ENCODE measurements around the gene NPRL2. TPM values are rescaled to one million over a fixed set of nuclear protein-coding genes. Genes with fewer than 3 reads are reported as not detected.

NPRL2 gene
- total RNA-seq, 2 donors from 2014 or later, result 22.8 to 32.1 TPM

DNA sequence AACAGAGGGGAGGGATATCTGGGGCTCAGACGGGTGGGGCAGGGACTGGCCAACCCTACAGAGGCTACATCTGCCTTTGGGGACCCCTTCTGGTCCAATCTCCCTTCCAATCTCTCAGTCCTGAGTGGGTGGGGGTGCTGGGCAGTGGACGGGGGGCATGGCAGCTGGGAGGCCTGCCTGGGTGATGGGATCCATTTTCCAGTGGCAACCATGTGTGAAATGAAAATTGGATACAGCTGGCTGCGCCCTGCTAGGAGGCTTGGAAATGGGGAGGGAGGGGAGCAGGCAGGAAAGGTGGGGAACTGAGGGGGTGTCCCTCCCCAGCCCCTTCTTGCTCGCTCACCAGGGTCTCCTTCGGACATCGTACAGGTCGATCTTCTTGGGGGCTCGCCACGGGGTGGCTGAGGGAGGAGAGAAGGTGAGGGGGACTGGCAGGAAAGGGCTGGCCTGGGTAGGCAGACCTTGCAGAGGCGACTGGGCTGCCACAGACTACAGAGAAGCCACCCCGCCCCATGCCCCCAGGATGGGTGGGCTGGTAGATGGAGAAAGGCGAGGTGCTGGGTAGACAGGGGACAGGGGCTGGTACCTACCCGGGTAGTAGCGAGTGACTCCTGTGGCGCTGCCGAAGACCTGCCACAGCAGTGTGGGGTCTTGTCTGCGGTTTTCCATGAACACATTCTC, 30.0 kb upstream of the NPRL2 start:
- Histone ChIP-seq H3K36me3 (no peaks in the 10 kb centered on the region), H3K27ac (no peak overlapping the region), H3K9me3 (no peaks in the 10 kb centered on the region), H3K27me3 (replicated peaks; ENCODE audit: insufficient read depth) (no peaks in the 10 kb centered on the region), H3K4me1 (replicated peaks) (no peaks in the 10 kb centered on the region), H3K4me3 (no peak overlapping the region)
- DNase-seq (ENCODE audit: low spot score), result no peak
- 89% methylated on average over 17 of the region's 17 CpGs for WGBS
- intact Hi-C loops (cut with DNase I), result no loop called here
- TF ChIP-seq POLR2A (IDR thresholded peaks at IDR 0.05) (no peak), POLR2AphosphoS5 (IDR thresholded peaks at IDR 0.05) (no peak)
- TF ChIP-seq, protein P1, sequence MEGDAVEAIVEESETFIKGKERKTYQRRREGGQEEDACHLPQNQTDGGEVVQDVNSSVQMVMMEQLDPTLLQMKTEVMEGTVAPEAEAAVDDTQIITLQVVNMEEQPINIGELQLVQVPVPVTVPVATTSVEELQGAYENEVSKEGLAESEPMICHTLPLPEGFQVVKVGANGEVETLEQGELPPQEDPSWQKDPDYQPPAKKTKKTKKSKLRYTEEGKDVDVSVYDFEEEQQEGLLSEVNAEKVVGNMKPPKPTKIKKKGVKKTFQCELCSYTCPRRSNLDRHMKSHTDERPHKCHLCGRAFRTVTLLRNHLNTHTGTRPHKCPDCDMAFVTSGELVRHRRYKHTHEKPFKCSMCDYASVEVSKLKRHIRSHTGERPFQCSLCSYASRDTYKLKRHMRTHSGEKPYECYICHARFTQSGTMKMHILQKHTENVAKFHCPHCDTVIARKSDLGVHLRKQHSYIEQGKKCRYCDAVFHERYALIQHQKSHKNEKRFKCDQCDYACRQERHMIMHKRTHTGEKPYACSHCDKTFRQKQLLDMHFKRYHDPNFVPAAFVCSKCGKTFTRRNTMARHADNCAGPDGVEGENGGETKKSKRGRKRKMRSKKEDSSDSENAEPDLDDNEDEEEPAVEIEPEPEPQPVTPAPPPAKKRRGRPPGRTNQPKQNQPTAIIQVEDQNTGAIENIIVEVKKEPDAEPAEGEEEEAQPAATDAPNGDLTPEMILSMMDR (IDR thresholded peaks at IDR 0.05), result no peak

DNA sequence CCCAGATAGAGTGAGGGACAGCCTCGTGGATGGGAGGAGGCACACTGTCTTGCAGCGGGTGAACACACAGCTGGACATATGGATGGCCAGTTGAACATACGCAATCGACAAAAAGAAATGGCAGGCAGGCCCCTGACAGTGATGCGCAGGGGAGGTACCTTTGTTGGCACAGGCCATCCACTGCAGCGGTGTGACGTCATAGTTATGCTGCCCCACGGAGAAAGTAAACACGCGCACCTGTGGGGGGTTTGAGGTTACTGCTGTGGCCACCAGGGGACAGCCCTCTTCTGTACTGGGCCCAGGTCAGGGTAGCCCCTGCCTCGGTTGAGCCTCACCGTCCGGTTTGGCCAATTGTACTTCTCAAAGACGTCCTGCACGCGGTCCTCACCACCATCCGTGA, 28.2 kb upstream of the NPRL2 start:
- Histone ChIP-seq H3K27me3 (replicated peaks; ENCODE audit: insufficient read depth) (no peaks in the 10 kb centered on the region), H3K36me3 (no peaks in the 10 kb centered on the region), H3K4me1 (replicated peaks) (no peaks in the 10 kb centered on the region), H3K27ac (no peak overlapping the region), H3K4me3 (no peak overlapping the region), H3K9me3 (no peaks in the 10 kb centered on the region)
- DNase-seq (ENCODE audit: low spot score), result no peak
- 89% methylated on average over 16 of the region's 17 CpGs for WGBS
- intact Hi-C loops (cut with DNase I), result no loop called here
- TF ChIP-seq POLR2A (IDR thresholded peaks at IDR 0.05) (no peak), POLR2AphosphoS5 (IDR thresholded peaks at IDR 0.05) (no peak)
- TF ChIP-seq, protein P1 (IDR thresholded peaks at IDR 0.05), result no peak

DNA sequence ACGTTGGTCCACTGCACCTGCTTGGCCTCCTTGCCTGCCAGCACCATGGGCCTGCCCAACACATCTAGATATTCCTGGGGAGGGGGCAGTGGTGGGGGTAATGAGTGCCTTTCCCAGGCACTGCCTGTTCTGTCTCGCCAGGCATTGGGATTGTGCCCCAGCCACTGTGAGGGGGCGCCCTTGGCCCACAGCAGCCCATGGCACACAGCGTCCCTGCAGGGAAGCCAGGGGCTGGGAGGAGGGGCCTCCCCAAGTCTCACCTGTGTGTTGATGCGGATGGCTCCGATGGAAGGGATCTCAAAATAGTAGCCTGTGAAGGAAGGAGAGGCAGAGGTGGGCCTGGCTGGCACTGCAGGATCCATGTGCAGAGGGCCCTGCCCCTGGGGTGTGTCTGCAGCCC, 27.4 kb upstream of the NPRL2 start:
- no peak overlapping the region for H3K4me3 ChIP-seq
- H3K27me3 ChIP-seq (replicated peaks; ENCODE audit: insufficient read depth), result no peaks in the 10 kb centered on the region
- TF ChIP-seq, protein P1 (IDR thresholded peaks at IDR 0.05), result no peak
- TF ChIP-seq POLR2AphosphoS5 (IDR thresholded peaks at IDR 0.05), result no peak
- TF ChIP-seq POLR2A (IDR thresholded peaks at IDR 0.05), result no peak
- H3K27ac ChIP-seq, result no peak overlapping the region
- 84% methylated on average over 6 of the region's 6 CpGs for WGBS
- H3K36me3 ChIP-seq, result no peaks in the 10 kb centered on the region
- no peaks in the 10 kb centered on the region for H3K4me1 ChIP-seq (replicated peaks)
- no peaks in the 10 kb centered on the region for H3K9me3 ChIP-seq
- DNase-seq (ENCODE audit: low spot score), result no peak
- intact Hi-C loops (cut with DNase I), result no loop called here

DNA sequence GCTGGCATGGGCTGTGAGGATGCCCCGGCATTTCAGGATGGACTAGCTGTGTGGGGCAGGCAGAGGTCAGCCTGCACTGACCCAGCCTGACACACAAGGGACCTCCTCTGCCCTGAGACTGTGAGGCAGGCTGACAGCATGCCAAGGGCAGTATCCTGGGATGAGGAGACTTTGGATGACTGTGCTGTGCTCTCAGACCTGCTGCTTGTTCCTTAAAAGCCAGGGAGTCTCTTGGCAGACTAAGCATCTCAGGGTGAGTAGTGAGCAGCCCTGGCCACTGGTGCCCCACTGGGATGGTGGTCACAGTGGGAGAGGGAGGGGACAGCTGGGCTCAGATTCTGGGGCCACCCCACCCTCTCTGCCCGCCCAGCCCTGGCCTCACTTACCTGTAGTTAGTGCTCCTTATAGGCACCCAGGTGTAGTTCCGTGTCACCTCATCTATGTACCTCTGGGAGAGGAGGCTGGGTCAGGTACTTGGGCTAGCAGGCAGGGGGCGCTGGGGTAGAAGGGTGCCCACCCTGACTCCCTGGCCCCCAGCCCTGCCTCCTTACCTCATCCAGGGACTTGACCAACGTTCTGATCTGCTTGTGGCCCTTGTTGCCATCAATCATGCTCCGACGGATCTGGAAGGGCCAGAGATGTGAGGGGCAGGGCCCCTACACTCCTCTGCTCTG, 24.8 kb upstream of the NPRL2 start:
- Histone ChIP-seq H3K4me3 (no peak overlapping the region), H3K27ac (no peak overlapping the region), H3K4me1 (replicated peaks) (no peaks in the 10 kb centered on the region), H3K9me3 (no peaks in the 10 kb centered on the region), H3K27me3 (replicated peaks; ENCODE audit: insufficient read depth) (no peaks in the 10 kb centered on the region), H3K36me3 (no peaks in the 10 kb centered on the region)
- TF ChIP-seq, protein P1 (IDR thresholded peaks at IDR 0.05), result no peak
- TF ChIP-seq POLR2A (IDR thresholded peaks at IDR 0.05) (no peak), POLR2AphosphoS5 (IDR thresholded peaks at IDR 0.05) (no peak)
- intact Hi-C loops (cut with DNase I), result no loop called here
- WGBS, result 85% methylated on average over 6 of the region's 7 CpGs
- no peak for DNase-seq (ENCODE audit: low spot score)

Data from prostate gland (tissue), 2 donors.